ENCODE measurements around the gene SERPINB2.
"Not testable (repeated sequence)": the region's sequence is repeated elsewhere in the genome, so short reads cannot be mapped to it uniquely, and the experiment has no call there.

The SERPINB2 gene

GRCh38 chr18:63930773-63931354, 43.4 kb downstream of the SERPINB2 start:
- no peak for TF ChIP-seq EZH2phosphoT487 (IDR thresholded peaks at IDR 0.05; ENCODE audit: low read depth)
- TF ChIP-seq CTCF (IDR thresholded peaks at IDR 0.05; ENCODE audit: low read depth, low read length) = no peak
- Histone ChIP-seq H4K20me1 (ENCODE audit: insufficient read depth, low read length) (no peaks in the 10 kb centered on the region), H2AFZ (ENCODE audit: low read depth, low read length) (no peak overlapping the region), H3K79me2 (ENCODE audit: low read length) (no peaks in the 10 kb centered on the region), H3K4me1 (ENCODE audit: low read length) (peaks cover 4% of the 10 kb centered on the region; the same call in 1 of the 2 replicates), H3K9me3 (ENCODE audit: insufficient read depth, low read length) (no peaks in the 10 kb centered on the region), H3K9ac (ENCODE audit: low read length) (no peak overlapping the region), H3K27me3 (ENCODE audit: low read depth, low read length) (0 out of 2 replicates have a peak, but pooled peaks cover 2% of the 10 kb centered on the region), H3K4me3 (ENCODE audit: low read length) (no peak overlapping the region), H3K36me3 (replicated peaks; ENCODE audit: low read depth, low read length) (no peaks in the 10 kb centered on the region), H3K4me2 (ENCODE audit: low read length) (no peak overlapping the region), H3K27ac (ENCODE audit: low read length) (no peak overlapping the region)

- Histone ChIP-seq H3K4me2 (ENCODE audit: low read length) (peak overlapping the region; percentile 91), H3K4me1 (ENCODE audit: low read length) (peaks cover 15% of the 10 kb centered on the region), H2AFZ (ENCODE audit: low read depth, low read length) (peak overlapping the region; percentile 99), H3K36me3 (replicated peaks; ENCODE audit: low read depth, low read length) (no peaks in the 10 kb centered on the region), H3K27me3 (ENCODE audit: low read depth, low read length) (peaks cover 10% of the 10 kb centered on the region; the same call in 1 of the 2 replicates), H3K9me3 (ENCODE audit: insufficient read depth, low read length) (no peaks in the 10 kb centered on the region), H3K27ac (ENCODE audit: low read length) (peak overlapping the region; percentile 25), H3K4me3 (ENCODE audit: low read length) (peak overlapping the region; percentile 83), H3K79me2 (ENCODE audit: low read length) (no peaks in the 10 kb centered on the region), H4K20me1 (ENCODE audit: insufficient read depth, low read length) (no peaks in the 10 kb centered on the region), H3K9ac (ENCODE audit: low read length) (peak overlapping the region; percentile 86)
- TF ChIP-seq EZH2phosphoT487 (IDR thresholded peaks at IDR 0.05; ENCODE audit: low read depth) (no peak), CTCF (IDR thresholded peaks at IDR 0.05; ENCODE audit: low read depth, low read length) (peak; percentile 96)
Observed at GRCh38 chr18:63936156-63936931, 48.8 kb downstream of the SERPINB2 start.

- Histone ChIP-seq H3K4me1 (ENCODE audit: low read length) (peaks cover 15% of the 10 kb centered on the region), H3K9ac (ENCODE audit: low read length) (peak overlapping the region; percentile 86), H2AFZ (ENCODE audit: low read depth, low read length) (peak overlapping the region; percentile 99), H3K36me3 (replicated peaks; ENCODE audit: low read depth, low read length) (no peaks in the 10 kb centered on the region), H4K20me1 (ENCODE audit: insufficient read depth, low read length) (no peaks in the 10 kb centered on the region), H3K27ac (ENCODE audit: low read length) (0 out of 2 replicates have a peak overlapping the region, but pooled peaks have one; percentile 25), H3K9me3 (ENCODE audit: insufficient read depth, low read length) (no peaks in the 10 kb centered on the region), H3K4me3 (ENCODE audit: low read length) (peak overlapping the region; percentile 83), H3K4me2 (ENCODE audit: low read length) (peak overlapping the region; percentile 91), H3K27me3 (ENCODE audit: low read depth, low read length) (peaks cover 10% of the 10 kb centered on the region; the same call in 1 of the 2 replicates), H3K79me2 (ENCODE audit: low read length) (no peaks in the 10 kb centered on the region)
- TF ChIP-seq CTCF (IDR thresholded peaks at IDR 0.05; ENCODE audit: low read depth, low read length) (no peak), EZH2phosphoT487 (IDR thresholded peaks at IDR 0.05; ENCODE audit: low read depth) (no peak)
Observed at GRCh38 chr18:63936932-63937393, 49.5 kb downstream of the SERPINB2 start.

GRCh38 chr18:63940008-63940407, 52.5 kb downstream of the SERPINB2 start:
- Histone ChIP-seq H2AFZ (ENCODE audit: low read depth, low read length) (no peak overlapping the region), H3K4me3 (ENCODE audit: low read length) (no peak overlapping the region), H3K4me2 (ENCODE audit: low read length) (no peak overlapping the region), H3K79me2 (ENCODE audit: low read length) (no peaks in the 10 kb centered on the region), H3K4me1 (ENCODE audit: low read length) (peaks cover 15% of the 10 kb centered on the region), H3K27me3 (ENCODE audit: low read depth, low read length) (peaks cover 16% of the 10 kb centered on the region), H3K9ac (ENCODE audit: low read length) (no peak overlapping the region), H3K36me3 (replicated peaks; ENCODE audit: low read depth, low read length) (no peaks in the 10 kb centered on the region), H3K9me3 (ENCODE audit: insufficient read depth, low read length) (no peaks in the 10 kb centered on the region), H3K27ac (ENCODE audit: low read length) (no peak overlapping the region), H4K20me1 (ENCODE audit: insufficient read depth, low read length) (no peaks in the 10 kb centered on the region)
- TF ChIP-seq CTCF (IDR thresholded peaks at IDR 0.05; ENCODE audit: low read depth, low read length) = no peak
- no peak for TF ChIP-seq EZH2phosphoT487 (IDR thresholded peaks at IDR 0.05; ENCODE audit: low read depth)

GRCh38 chr18:63940543-63941050, 53.1 kb downstream of the SERPINB2 start:
- H4K20me1 ChIP-seq (ENCODE audit: insufficient read depth, low read length); H3K27ac ChIP-seq (ENCODE audit: low read length); H3K4me3 ChIP-seq (ENCODE audit: low read length); H3K4me2 ChIP-seq (ENCODE audit: low read length); H2AFZ ChIP-seq (ENCODE audit: low read depth, low read length); H3K9me3 ChIP-seq (ENCODE audit: insufficient read depth, low read length); H3K9ac ChIP-seq (ENCODE audit: low read length); H3K36me3 ChIP-seq (replicated peaks; ENCODE audit: low read depth, low read length); H3K79me2 ChIP-seq (ENCODE audit: low read length): not testable (repeated sequence)
- peaks cover 16% of the 10 kb centered on the region for H3K27me3 ChIP-seq (ENCODE audit: low read depth, low read length)
- H3K4me1 ChIP-seq (ENCODE audit: low read length) = peaks cover 13% of the 10 kb centered on the region
